Measurements from ENCODE around the gene CPSF4.
"Not testable (repeated sequence)": the region's sequence is repeated elsewhere in the genome, so short reads cannot be mapped to it uniquely, and the experiment has no call there.

Gene CPSF4

DNA sequence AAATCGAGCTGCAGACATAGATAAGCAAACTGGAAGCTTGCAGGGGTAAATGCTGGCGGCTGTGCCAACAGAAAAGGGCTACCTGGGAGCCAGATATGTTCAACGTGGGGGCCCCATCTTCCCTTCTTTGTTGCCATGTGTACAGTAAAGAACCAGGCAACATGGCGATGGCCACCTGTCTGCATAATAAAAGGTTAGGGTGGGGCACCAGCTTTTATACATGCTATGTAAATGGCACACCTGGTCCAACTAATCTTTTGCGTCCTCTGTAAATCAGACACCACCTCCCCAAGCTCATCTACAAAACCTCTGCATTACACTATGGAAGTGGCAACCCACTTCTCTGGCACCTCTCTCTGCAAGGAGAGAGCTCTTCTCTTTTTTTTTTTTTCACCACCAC lies 16.1 kb upstream of the CPSF4 start:
- ChIA-PET CTCF (no interaction called here), POLR2A (interaction anchor here (1.0 to 3.7 kb wide), 2 partner anchors 13 to 16 kb away, joined by 3 to 16 read pairs; partner anchors contain the start of genes BUD31, CPSF4, PDAP1 and PTCD1)
- no peak for TF ChIP-seq ARNT (IDR thresholded peaks at IDR 0.05)
- no peak for TF ChIP-seq FOXK2 (IDR thresholded peaks at IDR 0.05)
- TF ChIP-seq FOXA1 (IDR thresholded peaks at IDR 0.05), result no peak
- TF ChIP-seq ZNF384 (IDR thresholded peaks at IDR 0.05), result no peak
- no peak for TF ChIP-seq SUZ12 (IDR thresholded peaks at IDR 0.05)
- TF ChIP-seq NFRKB (IDR thresholded peaks at IDR 0.05), result no peak
- TF ChIP-seq CTBP1 (IDR thresholded peaks at IDR 0.05; ENCODE audit: borderline replicate concordance), result no peak
- TF ChIP-seq HDGF (IDR thresholded peaks at IDR 0.05; ENCODE audit: borderline replicate concordance), result no peak
- TF ChIP-seq, protein P1, sequence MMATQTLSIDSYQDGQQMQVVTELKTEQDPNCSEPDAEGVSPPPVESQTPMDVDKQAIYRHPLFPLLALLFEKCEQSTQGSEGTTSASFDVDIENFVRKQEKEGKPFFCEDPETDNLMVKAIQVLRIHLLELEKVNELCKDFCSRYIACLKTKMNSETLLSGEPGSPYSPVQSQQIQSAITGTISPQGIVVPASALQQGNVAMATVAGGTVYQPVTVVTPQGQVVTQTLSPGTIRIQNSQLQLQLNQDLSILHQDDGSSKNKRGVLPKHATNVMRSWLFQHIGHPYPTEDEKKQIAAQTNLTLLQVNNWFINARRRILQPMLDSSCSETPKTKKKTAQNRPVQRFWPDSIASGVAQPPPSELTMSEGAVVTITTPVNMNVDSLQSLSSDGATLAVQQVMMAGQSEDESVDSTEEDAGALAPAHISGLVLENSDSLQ (IDR thresholded peaks at IDR 0.05), result no peak
- no peak for TF ChIP-seq TARDBP (IDR thresholded peaks at IDR 0.05)
- TF ChIP-seq LEF1 (IDR thresholded peaks at IDR 0.05; ENCODE audit: borderline replicate concordance), result no peak
- TF ChIP-seq ELF4 (IDR thresholded peaks at IDR 0.05), result no peak
- no peak for TF ChIP-seq SP1 (IDR thresholded peaks at IDR 0.05)
- TF ChIP-seq L3MBTL2 (conservative IDR thresholded peaks at IDR 0.05), result no peak
- DNase-seq (ENCODE audit: extremely low spot score), result no peak

DNA sequence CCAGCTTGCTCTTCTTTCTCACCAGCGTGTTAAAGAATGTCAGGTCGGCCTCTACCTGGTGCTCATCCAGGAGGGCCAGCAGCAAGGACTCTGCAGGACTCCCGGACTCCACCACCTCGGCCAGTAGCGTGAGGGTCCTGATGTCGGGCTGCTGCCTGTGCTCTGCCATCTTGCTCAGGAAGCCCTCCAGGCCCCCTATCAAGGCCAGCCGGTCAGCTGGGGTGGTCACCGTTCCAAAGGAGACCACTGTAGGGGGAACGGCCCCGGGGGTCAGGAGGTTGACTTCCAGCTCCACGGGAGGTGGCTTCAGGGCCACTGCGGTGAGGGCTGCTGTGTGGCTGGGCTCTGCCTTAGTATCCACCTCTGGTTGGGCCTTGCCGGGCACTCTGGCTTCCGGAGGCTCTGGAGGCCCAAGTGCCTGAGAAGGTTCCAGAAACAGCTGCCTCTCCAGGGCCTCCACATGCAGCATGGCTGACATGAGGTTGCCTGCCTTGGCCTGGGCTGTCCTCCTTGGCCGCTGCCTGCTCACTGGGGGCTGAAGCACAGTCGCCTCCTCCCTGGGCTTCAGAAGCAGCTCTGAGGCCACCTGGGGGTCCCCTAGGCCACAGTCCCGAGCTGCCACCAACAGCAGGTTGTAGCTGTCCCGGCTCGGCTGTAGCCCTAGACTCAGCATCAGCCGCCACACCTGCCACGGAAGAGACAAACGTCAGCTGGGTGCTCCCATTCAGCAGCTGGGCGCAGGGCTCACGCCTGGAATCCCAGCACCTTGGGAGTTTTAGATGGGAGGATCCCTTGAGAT lies 13.6 kb upstream of the CPSF4 start:
- POLR2A ChIA-PET, result interaction anchor here (1.4 to 3.7 kb wide), 2 partner anchors 14 to 16 kb away, joined by 6 to 16 read pairs; partner anchors contain the start of genes BUD31, CPSF4, PDAP1 and PTCD1
- no peak for TF ChIP-seq L3MBTL2 (conservative IDR thresholded peaks at IDR 0.05)
- TF ChIP-seq ZNF384 (IDR thresholded peaks at IDR 0.05), result no peak
- no peak for TF ChIP-seq TARDBP (IDR thresholded peaks at IDR 0.05)
- TF ChIP-seq FOXA1 (IDR thresholded peaks at IDR 0.05), result no peak
- TF ChIP-seq CTBP1 (IDR thresholded peaks at IDR 0.05; ENCODE audit: borderline replicate concordance), result no peak
- TF ChIP-seq NFRKB (IDR thresholded peaks at IDR 0.05), result no peak
- TF ChIP-seq FOXK2 (IDR thresholded peaks at IDR 0.05), result no peak
- no peak for TF ChIP-seq SUZ12 (IDR thresholded peaks at IDR 0.05)
- no peak for TF ChIP-seq FOXM1 (IDR thresholded peaks at IDR 0.05; ENCODE audit: borderline replicate concordance)
- TF ChIP-seq HDGF (IDR thresholded peaks at IDR 0.05; ENCODE audit: borderline replicate concordance), result no peak
- CTCF ChIA-PET, result no interaction called here
- DNase-seq (ENCODE audit: extremely low spot score), result no peak

DNA sequence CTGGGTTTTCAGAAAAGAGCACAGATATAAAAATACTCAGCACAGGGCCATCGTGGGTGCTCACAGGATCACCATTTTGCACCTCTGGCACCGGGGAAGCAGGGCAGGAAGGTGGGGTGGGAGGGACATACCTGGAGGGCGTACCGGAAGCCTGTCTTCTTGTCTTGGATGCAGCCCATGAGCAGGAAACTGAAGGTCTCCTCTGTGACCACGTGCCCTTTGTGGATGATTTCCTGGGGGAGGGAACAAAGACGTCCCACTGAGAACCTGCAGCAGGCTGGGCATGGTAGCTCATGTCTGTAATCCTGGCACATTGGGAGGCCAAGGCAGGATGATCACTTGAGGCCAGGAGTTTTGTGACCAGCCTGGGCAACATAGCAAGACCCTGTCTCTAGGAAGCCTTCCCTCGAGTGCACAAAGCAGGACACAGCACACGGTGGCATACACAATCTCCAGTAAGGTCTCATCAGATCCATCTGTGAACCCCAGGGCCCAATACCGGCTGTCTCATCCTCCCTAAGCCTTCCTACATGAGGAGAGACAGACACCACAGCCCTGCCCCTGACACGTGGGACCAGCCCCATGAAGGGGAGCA lies 9.7 kb upstream of the CPSF4 start:
- CTCF ChIA-PET, result interaction anchor here (0.6 kb wide), 1 partner anchor 407 kb away, joined by 9 read pairs; no protein-coding TSS in a partner anchor
- no peak for DNase-seq (ENCODE audit: extremely low spot score)
- POLR2A ChIA-PET, result interaction anchor here (1.9 kb wide), 1 partner anchor 20 kb away, joined by 6 read pairs; the partner anchor contains the start of genes BUD31 and PDAP1
- TF ChIP-seq FOXK2 (IDR thresholded peaks at IDR 0.05), result no peak
- no peak for TF ChIP-seq NFRKB (IDR thresholded peaks at IDR 0.05)
- no peak for TF ChIP-seq TARDBP (IDR thresholded peaks at IDR 0.05)
- no peak for TF ChIP-seq CTBP1 (IDR thresholded peaks at IDR 0.05; ENCODE audit: borderline replicate concordance)
- no peak for TF ChIP-seq LEF1 (IDR thresholded peaks at IDR 0.05; ENCODE audit: borderline replicate concordance)
- TF ChIP-seq, protein P1 (IDR thresholded peaks at IDR 0.05), result no peak
- no peak for TF ChIP-seq HDGF (IDR thresholded peaks at IDR 0.05; ENCODE audit: borderline replicate concordance)
- no peak for TF ChIP-seq SP1 (IDR thresholded peaks at IDR 0.05)
- no peak for TF ChIP-seq FOXA1 (IDR thresholded peaks at IDR 0.05)
- no peak for TF ChIP-seq ELF4 (IDR thresholded peaks at IDR 0.05)
- no peak for TF ChIP-seq L3MBTL2 (conservative IDR thresholded peaks at IDR 0.05)
- TF ChIP-seq ZNF384 (IDR thresholded peaks at IDR 0.05), result no peak
- TF ChIP-seq BHLHE40 (IDR thresholded peaks at IDR 0.05; ENCODE audit: borderline replicate concordance), result no peak
- no peak for TF ChIP-seq ARNT (IDR thresholded peaks at IDR 0.05)
- no peak for TF ChIP-seq FOXM1 (IDR thresholded peaks at IDR 0.05; ENCODE audit: borderline replicate concordance)
- no peak for TF ChIP-seq SUZ12 (IDR thresholded peaks at IDR 0.05)

DNA sequence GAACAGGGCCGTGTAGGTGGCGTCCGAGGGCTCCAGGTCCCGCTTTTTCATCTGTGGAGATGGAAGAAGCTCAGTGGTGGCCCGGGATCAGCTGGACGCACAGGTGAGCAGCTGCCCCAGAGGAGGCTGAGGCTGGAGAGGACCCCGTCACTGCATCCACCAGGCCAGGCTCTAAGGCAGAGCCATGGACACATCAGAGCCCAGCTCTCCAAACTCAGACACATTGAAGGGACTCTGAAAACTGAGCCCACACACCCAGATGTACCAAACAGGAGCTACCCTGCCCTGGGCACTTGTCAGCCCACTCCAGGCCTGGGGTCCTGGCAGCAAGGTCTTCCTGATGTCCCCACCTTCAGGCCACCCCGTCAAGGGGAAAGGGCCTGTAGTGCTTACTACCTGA lies 9.0 kb upstream of the CPSF4 start:
- POLR2A ChIA-PET, result no interaction called here
- CTCF ChIA-PET, result no interaction called here

DNA sequence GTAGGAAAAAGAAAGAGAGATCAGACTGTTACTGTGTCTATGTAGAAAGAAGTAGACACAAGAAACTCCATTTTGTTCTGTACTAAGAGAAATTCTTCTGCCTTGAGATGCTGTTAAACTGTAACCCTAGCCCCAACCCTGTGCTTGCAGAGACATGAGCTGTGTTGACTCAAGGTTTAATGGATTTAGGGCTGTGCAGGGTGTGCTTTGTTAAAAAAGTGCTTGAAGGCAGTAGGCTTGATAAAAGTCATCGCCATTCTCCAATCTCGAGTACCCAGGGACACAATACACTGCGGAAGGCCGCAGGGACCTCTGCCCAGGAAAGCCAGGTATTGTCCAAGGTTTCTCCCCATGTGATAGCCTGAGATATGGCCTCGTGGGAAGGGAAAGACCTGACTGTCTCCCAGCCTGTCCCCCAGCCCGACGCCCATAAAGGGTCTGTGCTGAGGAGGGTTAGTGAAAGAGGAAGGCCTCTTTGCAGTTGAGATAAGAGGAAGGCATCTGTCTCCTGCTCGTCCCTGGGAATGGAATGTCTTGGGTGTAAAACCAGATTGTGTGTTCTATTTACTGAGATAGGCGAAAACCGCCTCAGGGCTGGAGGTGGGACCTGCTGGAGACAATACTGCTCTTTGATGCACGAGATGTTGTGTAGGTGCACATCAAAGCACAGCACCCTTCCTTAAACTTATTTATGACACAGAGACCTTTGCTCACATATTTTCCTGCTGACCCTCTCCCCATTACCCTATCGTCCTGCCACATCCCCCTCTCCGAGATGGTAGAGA lies 6.8 kb upstream of the CPSF4 start:
- CTCF ChIA-PET; DNase-seq (ENCODE audit: extremely low spot score); POLR2A ChIA-PET: not testable (repeated sequence)

More for the DNA sequence above, 9.0 kb upstream of the CPSF4 start:
- TF ChIP-seq SP1 (IDR thresholded peaks at IDR 0.05) (no peak), ELF4 (IDR thresholded peaks at IDR 0.05) (no peak), SUZ12 (IDR thresholded peaks at IDR 0.05) (no peak), FOXM1 (IDR thresholded peaks at IDR 0.05; ENCODE audit: borderline replicate concordance) (no peak), BHLHE40 (IDR thresholded peaks at IDR 0.05; ENCODE audit: borderline replicate concordance) (no peak), ARNT (IDR thresholded peaks at IDR 0.05) (no peak), ZNF384 (IDR thresholded peaks at IDR 0.05) (no peak), CTBP1 (IDR thresholded peaks at IDR 0.05; ENCODE audit: borderline replicate concordance) (no peak), LEF1 (IDR thresholded peaks at IDR 0.05; ENCODE audit: borderline replicate concordance) (no peak), L3MBTL2 (conservative IDR thresholded peaks at IDR 0.05) (no peak), NFRKB (IDR thresholded peaks at IDR 0.05) (no peak), HDGF (IDR thresholded peaks at IDR 0.05; ENCODE audit: borderline replicate concordance) (no peak), FOXK2 (IDR thresholded peaks at IDR 0.05) (no peak), FOXA1 (IDR thresholded peaks at IDR 0.05) (no peak), TARDBP (IDR thresholded peaks at IDR 0.05) (no peak)
- TF ChIP-seq, protein P1 (IDR thresholded peaks at IDR 0.05), result no peak
- no peak for DNase-seq (ENCODE audit: extremely low spot score)
